Measurements from ENCODE around the gene PLAGL1.
"Not testable (repeated sequence)": the region's sequence is repeated elsewhere in the genome, so short reads cannot be mapped to it uniquely, and the experiment has no call there.

PLAGL1 gene

DNA sequence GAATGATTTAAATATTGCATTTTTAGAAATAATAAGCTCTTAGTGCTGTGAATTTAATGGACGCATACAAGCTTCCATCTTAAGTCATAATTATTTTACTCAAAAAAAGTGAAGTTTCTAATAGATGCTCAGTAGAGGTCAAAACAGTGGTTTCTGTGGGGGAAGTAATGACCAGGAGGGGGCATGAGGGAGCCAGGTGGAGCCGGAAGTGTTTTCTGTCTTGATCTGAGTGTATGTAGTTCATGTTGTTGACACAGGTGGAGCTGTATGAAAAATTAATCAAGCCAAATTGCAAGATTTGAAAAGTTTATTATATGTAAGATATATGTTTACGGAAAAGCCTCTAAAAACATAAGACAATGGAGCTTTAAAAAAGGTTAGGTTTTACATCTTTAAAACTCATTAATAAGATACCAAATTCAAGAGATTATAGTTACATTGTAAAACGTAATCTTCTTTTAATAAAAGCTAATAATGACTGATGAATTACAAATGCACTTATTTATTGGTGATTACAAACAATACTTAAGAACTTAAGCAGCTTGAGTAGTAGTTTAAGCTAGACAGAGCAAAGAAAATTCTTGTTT is 68.0 kb downstream of the PLAGL1 start:
- DNase-seq (ENCODE audit: low read depth in 4 of 4, low spot score in 1 of 4): peak in 3 of 4 experiments; percentile 8 to 27 (median 20)

DNA sequence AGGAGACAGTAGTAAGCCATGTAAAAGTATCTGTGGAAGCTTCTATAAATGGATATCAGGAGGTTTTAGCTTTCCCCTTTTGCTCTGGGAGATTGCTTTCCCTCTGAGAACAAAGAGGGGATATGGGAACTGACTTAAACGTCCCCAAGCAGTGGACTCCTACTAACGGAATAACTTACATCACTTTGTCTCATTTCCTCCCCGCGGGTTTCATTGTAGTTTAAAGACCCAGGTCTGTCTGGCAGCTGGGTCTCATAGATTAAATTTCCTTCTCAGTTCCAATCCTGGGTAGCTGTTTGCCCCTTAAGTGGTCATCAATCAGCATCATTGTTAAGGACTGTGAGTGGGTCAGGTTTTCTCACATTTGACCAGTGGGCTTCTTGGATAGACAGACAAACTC is 68.7 kb downstream of the PLAGL1 start:
- DNase-seq (ENCODE audit: low read depth in 4 of 4, low spot score in 1 of 4): no peak

DNA sequence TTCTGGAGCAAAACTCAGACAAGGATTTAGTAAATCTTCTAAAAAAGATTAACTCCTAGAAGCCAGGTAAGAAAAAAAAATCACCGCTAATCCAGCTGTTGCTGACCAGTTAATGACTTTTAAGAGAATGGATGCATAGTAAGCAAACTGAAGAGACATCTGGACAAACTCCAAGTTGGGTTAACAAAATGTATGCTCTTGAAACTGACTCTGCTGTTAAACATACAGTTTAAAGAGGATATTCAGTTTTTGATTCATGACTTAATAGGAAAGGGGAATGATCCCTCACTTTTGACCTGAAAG is 70.4 kb downstream of the PLAGL1 start:
- no peak for DNase-seq (ENCODE audit: low read depth in 4 of 4, low spot score in 1 of 4)

DNA sequence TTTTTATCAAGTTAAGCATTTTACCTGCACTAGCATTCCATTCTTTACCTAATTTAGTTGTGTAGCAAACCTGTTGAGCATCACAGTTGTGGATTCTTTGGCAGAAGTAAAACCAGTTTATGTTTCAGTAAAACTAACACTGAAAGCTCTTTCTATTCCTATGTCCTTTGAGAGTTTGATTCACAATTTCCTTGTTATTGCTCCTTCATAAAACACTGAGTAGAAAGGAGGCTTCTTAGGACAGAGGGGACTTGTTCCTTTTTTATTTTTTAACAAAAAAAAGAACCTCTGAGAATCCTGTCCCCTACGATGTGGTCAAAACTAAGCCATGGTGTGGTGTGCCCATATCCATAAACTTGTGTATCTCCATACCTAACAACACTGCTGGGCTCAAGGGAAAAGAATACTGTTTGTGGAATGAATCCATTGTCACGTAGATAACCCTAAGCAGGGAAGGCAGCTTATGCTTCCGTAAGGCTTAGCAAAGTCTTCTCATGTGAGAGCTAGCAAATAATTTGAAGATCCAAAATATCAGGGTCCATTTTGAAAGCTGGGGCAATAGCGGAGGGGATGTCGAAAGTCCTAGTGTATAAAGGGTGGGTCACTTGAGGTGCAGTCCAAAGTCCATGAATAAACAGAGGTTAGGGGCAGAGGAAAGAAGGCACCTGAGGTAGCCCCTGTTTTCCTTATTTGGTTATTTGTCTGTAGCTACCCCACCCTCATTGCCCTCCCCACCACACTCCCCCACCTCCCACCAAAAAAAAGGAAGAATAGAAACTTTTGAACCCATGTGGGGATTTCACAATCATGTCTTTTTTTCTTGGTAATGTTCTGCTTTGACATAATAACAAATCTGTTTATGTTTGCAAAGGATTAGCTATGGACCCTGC is 71.0 kb downstream of the PLAGL1 start:
- no peak for DNase-seq (ENCODE audit: low read depth in 4 of 4, low spot score in 1 of 4)

DNA sequence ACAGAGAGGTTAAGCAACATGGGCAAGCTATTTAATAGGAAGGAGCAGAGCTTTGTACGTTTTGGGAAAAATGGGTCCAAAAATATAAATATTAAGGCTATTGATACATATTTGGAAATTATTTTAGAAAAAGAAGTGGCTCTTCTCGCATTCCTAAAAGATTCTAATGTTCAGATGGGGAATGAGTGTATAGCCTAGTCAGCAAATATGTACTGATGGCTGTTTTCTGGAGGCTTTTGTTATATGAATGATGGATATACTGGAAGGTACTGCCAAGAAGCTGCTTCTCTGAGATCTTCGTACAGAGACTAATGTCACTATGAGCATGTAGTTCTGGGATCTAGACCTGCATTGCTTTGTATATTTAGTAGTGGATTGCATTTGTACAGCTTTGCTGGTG is 71.7 kb downstream of the PLAGL1 start:
- DNase-seq (ENCODE audit: low read depth in 4 of 4, low spot score in 1 of 4): no peak

DNA sequence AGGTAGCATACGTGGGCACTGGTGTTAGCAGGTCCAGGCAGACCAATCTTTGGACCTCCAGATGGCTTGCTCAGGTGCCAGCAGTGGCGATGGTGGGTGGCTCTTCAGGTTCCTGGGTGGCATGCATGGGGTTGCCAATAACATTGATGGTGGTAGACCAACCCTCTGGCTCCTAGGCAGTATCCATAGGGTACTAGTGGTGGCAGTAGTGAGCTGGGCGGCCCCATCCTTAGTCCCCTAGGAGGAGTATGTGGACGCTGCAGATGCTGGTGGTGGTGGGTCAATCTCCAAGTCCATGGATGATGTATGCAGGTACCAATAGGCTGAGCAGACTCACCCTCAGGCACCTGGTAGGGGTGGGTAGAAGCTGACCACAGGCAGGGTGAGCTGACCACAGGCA is 73.2 kb downstream of the PLAGL1 start:
- DNase-seq (ENCODE audit: low read depth in 4 of 4, low spot score in 1 of 4): no peak

DNA sequence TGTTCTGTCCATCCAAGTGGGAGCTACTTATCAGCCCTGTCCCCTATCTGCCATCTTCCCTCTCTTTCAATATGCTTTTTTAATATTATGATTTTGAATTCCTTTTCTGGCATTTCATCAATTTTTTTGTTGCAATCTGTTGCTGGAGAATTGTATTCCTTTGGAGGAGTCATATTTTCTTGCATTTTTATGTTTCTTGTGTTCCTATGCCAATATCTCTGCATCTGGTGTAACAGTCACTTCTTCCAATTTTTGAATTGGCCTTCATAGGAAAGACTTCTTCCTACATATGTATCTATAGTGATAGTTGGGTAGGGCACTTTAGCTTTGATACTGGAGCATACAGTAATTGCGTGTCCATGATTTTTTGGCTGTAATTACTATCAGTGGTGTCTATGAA is 73.7 kb downstream of the PLAGL1 start:
- no peak for DNase-seq (ENCODE audit: low read depth in 4 of 4, low spot score in 1 of 4)

DNA sequence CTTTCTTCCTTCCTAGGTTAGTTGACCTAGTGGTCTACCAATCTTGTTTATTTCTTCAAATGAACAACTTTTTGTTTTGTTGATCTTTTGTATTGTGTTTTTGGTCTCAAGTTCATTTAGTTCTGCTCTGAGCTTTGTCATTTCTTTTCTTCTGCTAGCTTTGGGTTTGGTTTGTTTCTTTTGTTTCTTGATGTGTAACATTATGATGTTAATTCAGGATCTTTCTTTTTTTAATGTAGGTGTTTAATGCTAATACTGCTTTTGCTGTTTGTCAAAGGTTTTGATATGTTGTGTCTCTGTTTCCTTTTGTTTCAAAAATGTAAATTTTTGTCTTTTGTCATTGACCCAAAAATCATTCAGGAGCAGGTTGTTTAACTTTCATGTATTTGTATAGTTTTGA is 78.1 kb downstream of the PLAGL1 start:
- no peak for DNase-seq (ENCODE audit: low read depth in 4 of 4, low spot score in 1 of 4)

DNA sequence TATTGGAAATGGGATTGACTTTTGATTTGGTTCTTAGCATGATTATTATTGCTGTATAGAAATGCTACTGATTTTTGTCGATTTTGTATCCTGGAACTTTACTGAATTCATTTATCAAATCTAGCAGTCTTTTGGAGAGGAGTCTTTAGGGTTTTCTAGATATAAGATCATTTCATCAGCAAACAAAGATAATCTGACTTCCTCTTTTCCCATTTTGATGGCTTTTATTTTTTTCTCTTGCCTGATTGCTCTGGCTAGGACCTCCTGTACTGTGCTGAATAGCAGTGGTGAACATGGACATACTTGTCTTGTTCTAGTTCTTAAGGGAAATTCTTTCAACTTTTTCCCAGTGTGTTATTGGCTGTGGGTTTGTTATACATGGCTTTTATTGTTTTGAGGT is 79.2 kb downstream of the PLAGL1 start:
- no peak for DNase-seq (ENCODE audit: low read depth in 4 of 4, low spot score in 1 of 4)

DNA sequence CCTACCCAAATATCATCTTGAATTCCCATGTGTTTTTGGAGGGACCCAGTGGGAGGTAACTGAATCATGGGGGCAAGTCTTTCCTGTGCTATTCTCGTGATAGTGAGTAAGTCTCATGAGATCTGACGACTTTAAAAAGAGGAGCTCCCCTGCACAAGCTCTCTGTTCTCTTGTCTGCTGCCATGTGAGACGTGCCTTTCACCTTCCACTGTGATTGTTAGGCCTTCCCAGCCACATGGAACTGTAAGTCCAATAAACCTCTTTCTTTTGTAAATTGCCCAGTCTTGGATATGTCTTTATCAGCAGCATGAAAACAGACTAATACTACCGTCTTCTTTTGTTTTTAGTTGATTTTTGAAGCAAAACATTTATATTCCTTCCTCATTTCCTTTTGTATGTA is 91.0 kb downstream of the PLAGL1 start:
- DNase-seq (ENCODE audit: low read depth in 4 of 4, low spot score in 1 of 4): not testable (repeated sequence)

DNA sequence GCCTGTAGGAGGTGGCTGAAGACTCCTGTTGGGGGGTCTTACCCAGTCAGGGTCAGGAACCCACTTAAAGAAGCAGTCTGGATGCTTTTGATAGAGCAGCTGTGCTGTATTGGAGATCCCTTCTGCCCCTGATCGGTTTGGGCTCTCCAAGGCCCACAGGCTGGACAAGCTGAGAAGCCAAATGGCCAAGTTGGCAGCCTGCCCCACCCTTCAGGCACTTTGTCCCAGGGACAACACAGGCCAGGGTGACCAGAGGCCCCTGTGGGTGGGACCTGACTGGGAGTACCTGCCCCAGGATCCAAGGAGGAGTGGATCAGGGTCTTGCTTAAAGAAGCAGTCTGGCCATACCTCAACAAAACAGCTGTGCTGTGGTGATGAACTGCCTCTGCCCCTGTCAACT is 95.4 kb downstream of the PLAGL1 start:
- no peak for DNase-seq (ENCODE audit: low read depth in 4 of 4, low spot score in 1 of 4)

DNA sequence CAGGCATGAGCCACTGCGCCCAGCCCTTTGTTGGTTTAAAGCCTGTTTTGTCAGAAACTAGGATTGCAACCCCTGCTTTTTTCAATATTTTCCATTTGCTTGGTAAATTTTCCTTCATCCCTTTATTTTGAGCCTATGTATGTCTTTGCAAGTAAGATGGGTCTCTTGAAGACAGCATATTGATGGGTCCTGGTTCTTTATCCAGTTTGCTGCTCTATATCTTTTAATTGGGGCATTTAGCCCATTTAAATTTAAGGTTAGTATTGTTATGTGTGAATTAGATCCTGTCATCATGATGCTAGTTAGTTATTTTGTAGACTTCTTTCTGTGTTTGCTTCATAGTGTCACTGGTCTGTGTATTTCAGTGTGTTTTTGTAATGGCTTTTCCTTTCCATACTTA is 97.0 kb downstream of the PLAGL1 start:
- DNase-seq (ENCODE audit: low read depth in 4 of 4, low spot score in 1 of 4): no peak

DNA sequence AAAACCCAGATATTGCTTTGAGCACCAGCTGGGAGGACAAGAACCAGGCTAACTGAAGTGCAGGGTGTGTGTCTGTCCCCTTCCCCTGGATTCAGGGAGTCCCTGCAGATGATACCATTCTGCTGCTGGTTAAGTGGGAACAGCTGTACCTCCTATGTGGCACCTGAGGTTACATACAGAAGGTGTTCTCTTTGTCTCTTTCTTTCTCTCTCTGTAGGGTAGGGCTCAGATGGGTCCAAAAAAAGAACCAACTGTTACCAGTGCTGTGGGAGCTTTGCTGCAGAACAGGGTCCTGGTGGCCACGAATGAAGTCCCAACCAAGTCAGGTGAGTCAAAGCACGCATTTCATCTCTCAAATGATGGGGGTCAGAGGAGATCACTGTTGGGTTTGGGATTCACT is 105.2 kb downstream of the PLAGL1 start:
- no peak for DNase-seq (ENCODE audit: low read depth in 4 of 4, low spot score in 1 of 4)

DNA sequence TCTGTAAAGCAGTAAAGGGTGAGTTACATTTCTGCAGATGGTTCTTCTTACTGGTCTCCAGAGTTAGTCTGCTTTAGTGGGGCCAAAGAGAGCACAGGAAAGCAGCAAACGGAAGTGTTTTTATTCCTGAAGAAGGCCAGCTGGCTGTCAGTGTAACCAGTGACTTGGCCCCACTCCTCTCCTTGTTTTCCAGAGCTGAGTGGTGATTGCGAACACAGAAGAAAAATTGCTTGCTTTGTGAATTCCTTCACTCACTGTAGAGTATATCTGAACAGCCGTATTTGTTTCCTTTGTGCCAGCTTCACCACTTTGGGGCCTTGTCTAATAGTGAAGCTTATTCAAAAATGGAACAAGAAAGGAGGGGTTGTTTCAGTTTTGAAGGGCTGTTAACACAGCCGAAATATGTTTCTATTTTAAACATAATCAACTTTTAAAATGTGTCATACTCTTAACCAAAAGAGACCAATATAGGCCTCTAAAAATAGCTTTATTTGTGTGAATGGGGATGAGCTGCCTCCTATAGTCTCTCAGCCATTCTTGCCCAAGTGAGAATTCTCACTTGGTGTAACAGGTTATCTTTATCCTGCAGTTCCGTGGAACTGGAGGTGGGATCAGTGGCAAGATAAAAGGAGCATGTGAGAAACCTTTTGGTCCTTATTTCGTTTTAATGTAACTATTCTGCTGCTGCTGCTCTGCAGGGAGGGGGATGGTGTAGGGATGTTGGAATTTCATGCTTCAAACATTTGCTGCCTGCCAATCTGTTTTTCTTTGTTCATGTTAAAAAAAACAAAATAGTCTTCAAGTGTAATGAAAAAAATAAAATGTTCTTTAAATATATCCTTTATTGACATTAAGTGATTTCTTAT is 105.9 kb downstream of the PLAGL1 start:
- no peak for DNase-seq (ENCODE audit: low read depth in 4 of 4, low spot score in 1 of 4)

DNA sequence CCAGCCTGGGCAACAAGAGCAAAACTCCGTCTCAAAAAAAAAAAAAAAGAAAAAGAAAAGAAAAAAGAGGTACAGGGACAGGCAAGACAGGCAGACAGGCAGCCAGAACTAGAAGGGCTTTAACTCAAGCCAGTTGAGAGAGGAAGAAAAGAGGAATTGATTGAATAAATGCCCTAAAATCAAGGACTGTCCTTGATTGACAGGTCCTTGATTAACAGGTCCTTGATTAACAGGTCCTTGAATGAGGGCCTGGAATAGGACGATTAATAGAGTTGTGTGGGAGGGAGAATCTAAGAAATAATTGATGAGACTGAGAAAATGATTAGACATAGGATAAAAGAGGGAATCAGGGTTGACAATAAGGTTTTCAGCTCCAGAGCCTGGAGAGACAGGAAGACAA is 107.7 kb downstream of the PLAGL1 start:
- no peak for DNase-seq (ENCODE audit: low read depth in 4 of 4, low spot score in 1 of 4)

DNA sequence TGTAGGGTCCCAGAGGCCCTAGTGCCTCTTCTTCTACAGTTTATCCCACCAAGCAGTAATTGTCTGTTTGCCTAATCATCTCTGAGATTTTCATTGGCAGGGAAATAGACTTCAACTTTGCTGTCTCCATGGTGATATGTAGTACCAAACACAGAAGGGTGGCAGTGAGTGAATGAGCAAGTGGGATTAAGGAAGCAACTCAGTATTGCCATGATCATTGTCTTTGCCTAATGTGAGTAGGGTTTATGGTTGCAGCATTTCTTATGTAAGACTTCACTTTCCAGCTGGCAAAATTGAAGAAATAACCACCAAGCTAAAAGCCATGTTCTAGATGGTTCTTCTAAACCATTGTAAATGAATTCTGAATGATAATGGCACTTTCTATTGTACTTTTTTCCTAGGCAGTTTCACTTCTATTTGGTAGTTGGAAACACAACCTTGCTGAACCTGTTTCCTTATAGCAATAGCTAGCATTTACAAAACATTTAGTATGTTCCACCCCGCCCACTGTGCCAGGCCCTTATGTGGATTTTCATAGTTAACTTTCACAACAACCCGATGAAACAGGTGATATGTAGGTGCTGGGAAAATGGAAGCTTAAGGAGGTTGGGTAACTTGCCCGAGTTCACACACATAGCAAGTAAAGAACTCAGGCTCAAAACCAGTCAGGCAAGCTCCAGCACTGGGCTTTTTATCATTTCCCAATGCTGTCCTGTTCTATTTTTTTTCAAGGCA is 111.8 kb downstream of the PLAGL1 start:
- DNase-seq (ENCODE audit: low read depth in 4 of 4, low spot score in 1 of 4): no peak

DNA sequence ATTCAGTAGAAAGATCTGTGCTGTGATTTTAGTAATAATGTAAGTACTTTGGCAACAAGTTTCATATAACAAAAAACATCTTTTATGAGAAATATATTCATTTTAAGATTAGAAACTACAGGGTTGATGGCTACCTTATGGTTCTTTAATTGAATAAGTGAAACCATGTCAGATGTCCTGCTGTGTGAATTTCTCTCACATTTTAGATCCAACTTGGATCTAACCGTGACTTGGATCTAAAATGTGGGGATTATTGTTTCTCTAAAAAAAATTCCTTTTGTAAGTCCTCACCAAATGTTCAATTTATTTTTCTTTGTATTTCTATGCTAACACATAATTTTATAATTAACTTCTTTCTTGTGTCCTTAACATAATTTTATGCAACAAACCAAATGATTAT is 113.4 kb downstream of the PLAGL1 start:
- DNase-seq (ENCODE audit: low read depth in 4 of 4, low spot score in 1 of 4): no peak
